GM13977 (cell line): ENCODE results near the gene NFIC.

ENCODE experiments used
- DNase-seq: peaks from one replicate; pipeline ENCODE4 v3.0.0; 2012; ENCODE audit warnings: low spot score
- CTCF ChIP-seq: IDR thresholded peaks from 2 replicates; pipeline ENCODE4 v1.5.1; 2012; ENCODE audit warnings: mild to moderate bottlenecking, control low read depth; ENCODE audit not compliant: insufficient read depth; ENCODE audit errors: extremely low read depth, missing control alignments
- in situ Hi-C: fragments of 300-500 bp; cut with MboI; formaldehyde crosslinking; loops from one replicate; pipeline ENCODE4 v1.12.0; 2022; ENCODE audit warnings: low sequenced_read_pairs, low pct_unique_long_range_greater_than_20kb, mixed read lengths, inconsistent platforms; ENCODE audit not compliant: unreplicated experiment

NFIC gene

GRCh38 chr19:3401004-3401768 is 34.8 kb downstream of the NFIC start:
- in situ Hi-C loops = no loop called here
- no peak for DNase-seq
- TF ChIP-seq CTCF = no peak

GRCh38 chr19:3402631-3403443 is 36.5 kb downstream of the NFIC start:
- in situ Hi-C loops = no loop called here
- TF ChIP-seq CTCF = no peak
- DNase-seq = no peak

GRCh38 chr19:3403489-3404323 is 37.3 kb downstream of the NFIC start:
- no peak for DNase-seq
- TF ChIP-seq CTCF = no peak
- in situ Hi-C loops = no loop called here

- TF ChIP-seq CTCF = no peak
- no peak for DNase-seq
- in situ Hi-C loops = no loop called here
These were observed 38.2 kb downstream of the NFIC start for GRCh38 chr19:3404324-3405260.

GRCh38 chr19:3405261-3405653 is 38.9 kb downstream of the NFIC start:
- in situ Hi-C loops = no loop called here
- no peak for DNase-seq
- TF ChIP-seq CTCF = no peak

GRCh38 chr19:3406571-3407111 is 40.3 kb downstream of the NFIC start:
- DNase-seq = no peak
- no peak for TF ChIP-seq CTCF
- in situ Hi-C loops = no loop called here
